Measurements from ENCODE around the gene HTRA2. TPM values are rescaled to one million over a fixed set of nuclear protein-coding genes. Genes with fewer than 3 reads are reported as not detected.
A peak's percentile ranks its signal among the peaks of the same experiment; 100 is the strongest.

HTRA2 gene
- total and polyA plus RNA-seq, 12 donors: 21.2 to 41.0 (median 25.6) TPM

DNA sequence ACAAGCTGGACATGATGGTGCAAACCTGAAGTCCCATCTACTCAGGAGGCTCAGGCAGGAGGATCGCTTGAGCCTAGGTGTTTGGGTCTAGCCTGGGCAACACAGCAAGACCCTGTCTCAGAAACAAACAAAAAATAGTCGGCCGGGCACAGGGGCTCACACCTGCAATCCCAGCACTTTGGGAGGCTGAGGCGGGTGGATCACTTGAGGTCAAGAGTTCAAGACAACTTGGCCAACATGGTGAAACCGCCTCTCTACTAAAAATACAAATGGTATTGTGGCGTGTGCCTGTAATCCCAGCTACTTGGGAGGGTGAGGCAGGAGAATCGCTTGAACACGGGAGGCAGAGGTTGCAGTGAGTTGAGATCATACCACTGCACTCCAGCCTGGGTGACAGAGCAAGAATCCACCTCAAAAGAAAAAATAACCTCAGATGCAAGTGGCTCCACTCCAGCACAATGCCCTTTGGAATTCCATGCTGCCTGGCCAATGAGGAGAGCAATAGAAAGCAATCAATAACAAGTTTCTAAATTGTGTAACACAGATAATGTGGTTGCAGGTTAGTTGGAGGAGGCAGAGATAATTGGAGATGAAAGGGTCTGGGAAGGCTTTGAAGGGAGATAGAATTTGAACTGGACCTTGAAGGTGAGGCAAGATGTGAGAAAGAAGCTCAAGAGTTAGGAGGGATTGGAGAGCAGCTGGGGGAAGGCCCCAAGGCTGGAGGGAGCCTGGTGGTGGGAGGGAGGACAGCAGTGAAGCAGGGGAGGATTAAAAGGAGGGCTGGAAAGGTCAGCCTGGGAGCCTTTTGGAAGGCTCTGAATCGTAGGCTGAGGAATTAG, 40.9 kb upstream of the HTRA2 start:
- no peak for ATAC-seq
- Histone ChIP-seq H3K27ac (no peak overlapping the region), H3K4me3 (no peak overlapping the region), H3K27me3 (no peaks in the 10 kb centered on the region), H3K9me3 (no peaks in the 10 kb centered on the region), H3K4me1 (peaks cover 0 to 7% (median 6%) of the 10 kb centered on the region in 9 donors), H3K36me3 (peaks cover 0 to 91% (median 33%) of the 10 kb centered on the region in 9 donors)
- intact Hi-C loops (cut with DNase I): loop anchor here in 1 of 10 donors (5.0 kb wide), 1 partner anchor 98 kb away; no protein-coding TSS in a partner anchor
- WGBS, 2 donors: 93 to 94% methylated on average over 9 of the region's 9 CpGs
- DNase-seq: no peak
- TF ChIP-seq CTCF (IDR thresholded peaks at IDR 0.05): no peak

DNA sequence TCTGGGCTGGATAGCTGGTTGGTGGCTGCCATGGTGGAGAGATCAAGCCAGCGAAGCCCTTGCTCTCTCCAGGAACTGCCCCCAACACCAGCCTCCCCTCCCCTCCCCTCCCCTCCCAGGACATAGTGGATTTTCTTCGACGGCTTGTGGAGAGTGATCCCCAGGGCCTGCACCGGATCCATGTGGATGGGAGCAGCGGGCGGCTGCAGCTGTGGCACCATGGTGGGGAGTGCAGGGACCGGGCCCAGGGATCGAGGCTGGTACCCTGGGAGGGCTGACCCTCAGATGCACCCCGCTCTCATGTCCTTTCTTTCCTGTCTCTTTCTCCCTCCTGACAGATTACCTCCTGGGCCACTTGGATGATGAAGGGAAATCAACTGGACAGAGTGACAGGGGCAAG, 39.8 kb upstream of the HTRA2 start:
- no peak for DNase-seq
- H3K27me3 ChIP-seq: no peaks in the 10 kb centered on the region
- 92% methylated on average over 9 of the region's 9 CpGs for WGBS, 2 donors
- TF ChIP-seq CTCF (IDR thresholded peaks at IDR 0.05): no peak
- intact Hi-C loops (cut with DNase I): loop anchor here in 1 of 10 donors (5.0 kb wide), 1 partner anchor 97 kb away; no protein-coding TSS in a partner anchor
- H3K27ac ChIP-seq: no peak overlapping the region
- H3K36me3 ChIP-seq: peaks cover 0 to 97% (median 33%) of the 10 kb centered on the region in 9 donors
- no peaks in the 10 kb centered on the region for H3K4me1 ChIP-seq
- no peak for ATAC-seq
- H3K4me3 ChIP-seq: no peak overlapping the region
- no peaks in the 10 kb centered on the region for H3K9me3 ChIP-seq

- WGBS, 2 donors: 91 to 95% methylated on average over 12 of the region's 12 CpGs
- ATAC-seq (peak in 2 of 8 donors; percentile 12 to 22), DNase-seq (no peak)
- no peak for TF ChIP-seq CTCF (IDR thresholded peaks at IDR 0.05)
- no peak overlapping the region for H3K27ac ChIP-seq
- peaks cover 0 to 77% (median 33%) of the 10 kb centered on the region in 9 donors for H3K36me3 ChIP-seq
- intact Hi-C loops (cut with DNase I): no loop called here
- no peaks in the 10 kb centered on the region for H3K4me1 ChIP-seq
- peaks cover 0 to 6% (median 3%) of the 10 kb centered on the region in 7 donors for H3K27me3 ChIP-seq
- H3K4me3 ChIP-seq: no peak overlapping the region
- no peaks in the 10 kb centered on the region for H3K9me3 ChIP-seq
These were observed 37.8 kb upstream of the HTRA2 start for GRCh38 chr2:74491648-74492544.

GRCh38 chr2:74493546-74493945, 36.2 kb upstream of the HTRA2 start:
- intact Hi-C loops (cut with DNase I): no loop called here
- 90 to 93% methylated on average over 3 of the region's 3 CpGs for WGBS, 2 donors
- ATAC-seq (no peak), DNase-seq (no peak)
- TF ChIP-seq CTCF (IDR thresholded peaks at IDR 0.05): no peak
- no peak overlapping the region for H3K4me3 ChIP-seq
- H3K9me3 ChIP-seq: no peaks in the 10 kb centered on the region
- peaks cover 0 to 61% (median 33%) of the 10 kb centered on the region in 9 donors for H3K36me3 ChIP-seq
- H3K4me1 ChIP-seq: peaks cover 8 to 14% (median 12%) of the 10 kb centered on the region in 9 donors
- H3K27me3 ChIP-seq: peaks cover 4 to 22% (median 20%) of the 10 kb centered on the region in 7 donors
- H3K27ac ChIP-seq: no peak overlapping the region
